GM21526 (cell line): ENCODE data around the gene RALGAPA1.
"Not testable (repeated sequence)": the region's sequence is repeated elsewhere in the genome, so short reads cannot be mapped to it uniquely, and the experiment has no call there.

Source experiments
- ATAC-seq: cut with Tn5 transposase; IDR thresholded peaks from one replicate; pipeline ENCODE4 v1.9.1; 2021; ENCODE audit warnings: moderate library complexity; ENCODE audit not compliant: unreplicated experiment, low FRiP score

RALGAPA1 gene

GRCh38 chr14:35766700-35767082, 42.4 kb downstream of the RALGAPA1 start:
- ATAC-seq: no peak

DNA sequence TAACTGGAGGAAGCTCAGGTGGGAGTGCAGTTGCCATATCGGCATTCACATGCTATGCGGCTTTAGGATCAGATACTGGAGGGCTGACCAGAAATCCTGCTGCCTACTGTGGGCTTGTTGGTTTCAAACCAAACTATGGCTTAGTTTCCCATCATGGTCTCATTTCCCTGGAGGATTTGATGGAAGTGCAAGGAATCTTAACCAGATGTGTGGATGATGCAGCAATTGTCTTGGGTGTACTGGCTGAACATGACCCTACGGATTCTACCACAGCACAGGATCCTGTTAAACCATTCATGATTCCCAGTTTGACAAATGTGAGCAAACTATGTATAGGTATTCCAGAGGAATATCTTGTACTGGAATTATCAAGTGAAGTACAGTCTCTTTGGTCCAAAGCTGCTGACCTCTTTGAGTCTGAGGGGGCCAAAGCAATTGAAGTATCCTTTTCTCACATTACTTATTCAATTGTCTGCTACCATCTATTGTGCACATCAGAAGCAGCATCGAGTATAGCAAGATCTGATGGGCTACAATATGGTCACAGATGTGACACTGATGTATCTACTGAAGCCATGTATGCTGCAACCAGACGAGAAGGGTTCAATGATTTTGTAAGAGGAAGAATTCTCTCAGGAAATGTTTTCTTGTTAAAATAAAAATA, 42.9 kb downstream of the RALGAPA1 start:
- ATAC-seq: no peak

- no peak for ATAC-seq
These were observed 47.2 kb downstream of the RALGAPA1 start for GRCh38 chr14:35761922-35762321.

- ATAC-seq: no peak
These were observed 49.0 kb downstream of the RALGAPA1 start for GRCh38 chr14:35760143-35760542.

DNA sequence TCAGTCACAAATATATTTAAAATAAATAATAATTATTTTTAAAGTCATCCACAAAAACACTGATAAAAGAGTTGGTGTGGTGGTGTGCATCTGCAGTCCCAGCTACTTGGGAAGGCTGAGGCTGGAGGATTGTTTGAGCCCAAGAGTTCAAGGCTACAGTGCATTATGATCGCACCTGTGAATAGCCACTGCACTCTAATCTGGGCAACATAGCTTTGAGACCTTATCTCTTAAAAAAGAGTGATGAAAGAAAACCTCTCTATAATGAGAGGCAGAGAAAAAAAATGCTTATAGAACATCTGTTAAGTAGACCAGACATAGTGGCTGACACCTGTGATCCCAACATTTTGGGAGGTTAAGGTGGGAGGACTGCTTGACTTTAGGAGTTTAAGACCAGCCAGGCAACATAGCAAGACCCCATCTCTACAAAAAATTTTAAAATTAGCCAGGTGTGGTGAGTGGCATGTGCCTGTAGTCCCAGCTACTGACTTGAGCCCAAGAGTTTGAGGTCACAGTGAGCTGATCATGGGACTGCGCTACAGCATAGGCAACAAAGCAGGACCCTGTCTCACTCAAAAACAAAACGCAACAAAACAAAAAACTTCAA, 50.5 kb downstream of the RALGAPA1 start:
- ATAC-seq: no peak

GRCh38 chr14:35754671-35755070, 54.4 kb downstream of the RALGAPA1 start:
- ATAC-seq: no peak

GRCh38 chr14:35752380-35752779, 56.7 kb downstream of the RALGAPA1 start:
- no peak for ATAC-seq

GRCh38 chr14:35750202-35750904, 58.7 kb downstream of the RALGAPA1 start:
- no peak for ATAC-seq

- no peak for ATAC-seq
These were observed 61.7 kb downstream of the RALGAPA1 start for GRCh38 chr14:35747379-35747778.

DNA sequence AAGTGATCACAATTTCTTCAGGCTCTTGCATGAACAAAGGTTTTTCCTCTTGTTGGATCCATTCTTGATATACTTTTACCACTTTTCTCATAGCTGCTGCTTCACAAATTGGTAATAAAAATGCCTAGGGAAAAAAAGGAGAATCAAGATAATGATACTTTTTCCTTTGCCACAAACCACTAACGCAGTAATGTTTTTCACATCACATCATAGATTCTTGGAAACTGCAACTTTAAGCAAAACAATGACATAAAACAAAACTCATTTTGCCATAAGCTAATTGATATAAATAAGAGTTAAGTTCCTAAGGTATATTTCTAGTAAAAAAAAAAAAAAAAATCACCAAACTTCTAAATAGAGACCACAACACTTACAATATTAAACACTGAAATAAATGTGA, 66.7 kb downstream of the RALGAPA1 start:
- ATAC-seq: no peak

DNA sequence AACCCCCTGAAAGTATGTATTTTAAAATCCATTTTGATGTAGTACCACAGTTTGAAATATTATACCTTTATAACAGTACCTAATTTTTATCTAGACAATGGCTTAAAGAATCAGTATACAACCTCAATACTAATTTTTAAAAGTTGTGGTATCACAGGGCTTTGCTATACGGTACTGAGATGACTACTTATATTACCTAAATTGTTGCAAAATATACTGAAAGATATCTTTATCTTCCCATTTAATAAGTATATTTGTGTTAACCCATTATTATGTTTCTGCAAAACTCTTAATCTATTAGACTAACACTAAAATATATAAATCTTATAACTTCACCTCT, 67.1 kb downstream of the RALGAPA1 start:
- ATAC-seq: no peak

DNA sequence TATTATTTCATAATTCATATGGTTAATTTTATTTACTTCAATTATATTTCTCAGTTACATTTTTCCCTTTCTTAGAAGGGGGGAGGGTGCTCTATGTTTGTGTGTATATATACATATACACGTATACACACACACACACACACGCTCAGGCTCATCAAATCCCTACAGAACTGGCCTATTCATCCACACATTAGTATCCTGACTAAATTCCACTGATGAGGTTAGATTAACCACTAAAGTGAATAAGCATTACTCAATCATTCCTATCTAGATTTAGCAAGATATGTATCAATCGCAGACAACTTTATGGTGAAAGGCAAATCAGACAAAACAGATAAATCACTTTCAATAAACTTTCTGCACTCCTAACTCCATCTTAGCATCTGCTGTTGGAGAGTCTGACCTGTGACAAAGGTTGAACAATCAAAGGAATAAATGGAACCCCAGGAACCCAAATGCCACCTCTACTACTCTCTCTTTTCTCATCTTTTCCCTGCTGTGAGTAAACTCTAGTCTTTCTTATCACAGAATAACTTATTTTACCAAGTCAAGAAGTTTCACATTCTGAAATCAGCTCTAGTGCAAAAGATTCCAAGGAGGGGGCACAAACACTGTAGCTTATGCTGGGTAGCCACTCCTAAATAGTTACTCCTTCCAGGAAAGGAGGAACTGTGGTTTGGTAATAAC, 67.6 kb downstream of the RALGAPA1 start:
- ATAC-seq: no peak

GRCh38 chr14:35740215-35740614, 68.9 kb downstream of the RALGAPA1 start:
- no peak for ATAC-seq

- ATAC-seq: not testable (repeated sequence)
These were observed 73.9 kb downstream of the RALGAPA1 start for GRCh38 chr14:35735163-35735562.

DNA sequence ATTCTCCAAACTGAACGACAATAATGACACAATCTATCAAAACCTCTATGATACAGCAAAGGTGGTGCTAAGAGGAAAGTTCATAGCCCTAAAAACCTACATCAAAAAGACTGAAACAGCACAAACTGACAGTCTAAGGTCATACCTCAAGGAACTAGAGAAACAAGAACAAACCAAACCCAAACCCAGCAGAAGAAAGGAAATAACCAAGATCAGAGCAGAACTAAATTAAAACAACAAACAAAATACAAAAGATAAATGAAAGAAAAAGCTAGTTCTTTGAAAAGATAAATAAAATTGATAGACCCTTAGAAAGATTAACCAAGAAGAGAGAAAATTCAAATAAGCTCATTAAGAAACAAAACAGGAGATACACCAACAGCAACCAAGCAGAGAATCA, 75.6 kb downstream of the RALGAPA1 start:
- not testable (repeated sequence) for ATAC-seq

- ATAC-seq: no peak
These were observed 78.2 kb downstream of the RALGAPA1 start for GRCh38 chr14:35730871-35731270.

DNA sequence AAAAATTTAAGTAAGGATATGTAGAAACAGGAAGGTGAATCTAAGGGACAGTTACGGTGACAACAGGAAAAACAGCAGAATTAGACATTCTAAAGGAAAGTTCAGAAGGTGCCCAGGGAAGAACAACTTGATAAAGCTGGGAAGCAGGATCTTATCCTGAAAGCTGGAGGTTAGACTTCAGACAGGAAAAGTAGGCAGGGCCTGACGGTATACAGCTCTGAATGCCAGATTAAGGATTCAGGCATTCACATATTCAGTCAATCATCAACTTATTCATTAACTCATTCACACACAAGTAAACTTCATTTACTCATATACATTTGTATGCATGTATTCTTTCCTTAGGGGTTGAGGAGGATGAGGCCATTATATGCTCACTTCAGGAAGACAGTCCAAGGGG, 81.3 kb downstream of the RALGAPA1 start:
- ATAC-seq: no peak

GRCh38 chr14:35725930-35726329, 83.2 kb downstream of the RALGAPA1 start:
- ATAC-seq: no peak

DNA sequence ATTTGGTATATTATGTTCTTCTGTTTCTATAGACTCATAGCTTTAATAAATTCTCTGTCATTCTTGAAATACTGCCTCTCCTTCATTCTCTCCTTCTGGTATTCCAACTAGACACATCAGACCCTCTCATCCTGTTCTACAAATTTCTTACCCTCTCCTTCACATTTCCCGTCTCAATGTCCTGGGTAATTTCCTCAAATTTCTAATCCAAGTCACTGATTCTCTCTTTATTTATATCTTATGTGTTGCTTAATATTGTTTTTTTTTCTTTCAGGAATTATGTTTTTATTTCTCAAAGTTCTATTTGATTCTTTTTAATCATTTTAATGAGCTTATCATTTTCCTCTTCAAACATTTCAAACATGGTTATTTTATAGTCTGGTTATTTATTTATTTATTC, 94.0 kb downstream of the RALGAPA1 start:
- ATAC-seq: no peak

DNA sequence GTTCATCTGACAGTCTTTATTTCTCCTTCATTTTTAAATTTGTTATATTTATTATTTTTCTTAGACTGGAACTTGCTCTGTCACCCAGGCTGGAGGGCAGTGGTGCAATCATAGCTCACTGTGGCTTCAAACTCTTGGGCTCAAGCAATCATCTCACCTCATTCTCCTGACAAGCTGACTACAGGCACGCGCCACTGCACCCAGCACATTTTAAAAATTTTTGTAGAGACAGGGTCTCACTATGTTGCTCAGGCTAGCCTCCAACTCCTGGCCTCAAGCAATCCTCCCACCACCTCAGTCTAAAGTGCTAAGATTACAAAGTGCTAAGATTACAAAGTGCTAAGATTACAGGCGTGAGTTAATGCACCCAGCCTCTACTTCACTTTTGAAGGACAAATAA, 96.6 kb downstream of the RALGAPA1 start:
- no peak for ATAC-seq

- no peak for ATAC-seq
These were observed 101.0 kb downstream of the RALGAPA1 start for GRCh38 chr14:35708062-35708461.
